ENCODE measurements around the gene NAPG.
"Not testable (repeated sequence)": the region's sequence is repeated elsewhere in the genome, so short reads cannot be mapped to it uniquely, and the experiment has no call there.

NAPG gene

DNA sequence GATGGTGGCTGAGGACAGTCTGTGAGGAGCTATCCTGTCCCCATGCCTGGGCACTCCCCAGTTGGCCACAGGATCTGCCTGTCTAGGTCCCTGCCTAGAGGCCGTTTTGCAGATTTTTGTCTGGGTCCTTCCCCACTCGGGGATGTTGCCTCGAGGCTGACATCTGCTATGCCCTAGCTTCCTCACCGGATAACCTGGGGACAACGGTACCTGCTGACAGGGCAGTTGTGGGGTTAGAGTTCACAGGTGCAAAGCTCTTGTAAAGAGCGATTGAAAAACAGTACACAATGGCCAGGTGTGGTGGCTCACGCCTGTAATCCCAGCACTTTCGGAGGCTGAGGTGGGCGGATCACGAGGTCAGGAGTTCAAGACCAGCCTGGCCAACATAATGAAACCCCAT is 30.4 kb downstream of the NAPG start:
- DNase-seq, result not testable (repeated sequence)

DNA sequence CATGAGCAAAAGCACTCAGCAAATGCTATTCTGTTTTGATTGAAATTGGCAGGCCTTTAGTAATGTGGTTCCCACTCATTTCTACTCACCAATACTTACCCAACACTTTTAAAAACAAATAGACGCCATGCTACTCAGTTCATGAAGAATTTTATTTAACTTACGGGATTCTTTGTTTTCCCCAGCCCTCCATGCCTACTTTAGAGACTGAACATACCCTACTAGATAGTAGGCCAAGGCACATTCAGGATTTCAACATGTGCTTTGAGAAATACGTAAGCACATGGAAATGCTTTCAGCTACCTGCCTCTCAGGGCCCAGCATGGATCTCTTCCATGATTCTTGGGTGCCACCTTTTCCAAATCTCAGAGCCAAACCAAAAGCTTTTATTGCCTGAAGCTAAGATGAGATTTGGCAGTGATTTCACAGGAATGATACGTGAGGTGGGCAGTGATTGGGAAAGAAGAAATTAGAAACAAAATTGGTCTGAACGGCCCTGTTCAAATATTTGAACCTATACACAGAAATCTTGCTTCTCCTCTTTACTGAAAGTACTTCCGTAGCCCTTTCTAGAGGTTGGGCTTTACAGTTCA is 31.4 kb downstream of the NAPG start:
- no peak for DNase-seq

GRCh38 chr18:10558243-10558966 is 32.6 kb downstream of the NAPG start:
- no peak for DNase-seq

- no peak for DNase-seq
These were observed 33.1 kb downstream of the NAPG start for GRCh38 chr18:10558967-10559298.

DNA sequence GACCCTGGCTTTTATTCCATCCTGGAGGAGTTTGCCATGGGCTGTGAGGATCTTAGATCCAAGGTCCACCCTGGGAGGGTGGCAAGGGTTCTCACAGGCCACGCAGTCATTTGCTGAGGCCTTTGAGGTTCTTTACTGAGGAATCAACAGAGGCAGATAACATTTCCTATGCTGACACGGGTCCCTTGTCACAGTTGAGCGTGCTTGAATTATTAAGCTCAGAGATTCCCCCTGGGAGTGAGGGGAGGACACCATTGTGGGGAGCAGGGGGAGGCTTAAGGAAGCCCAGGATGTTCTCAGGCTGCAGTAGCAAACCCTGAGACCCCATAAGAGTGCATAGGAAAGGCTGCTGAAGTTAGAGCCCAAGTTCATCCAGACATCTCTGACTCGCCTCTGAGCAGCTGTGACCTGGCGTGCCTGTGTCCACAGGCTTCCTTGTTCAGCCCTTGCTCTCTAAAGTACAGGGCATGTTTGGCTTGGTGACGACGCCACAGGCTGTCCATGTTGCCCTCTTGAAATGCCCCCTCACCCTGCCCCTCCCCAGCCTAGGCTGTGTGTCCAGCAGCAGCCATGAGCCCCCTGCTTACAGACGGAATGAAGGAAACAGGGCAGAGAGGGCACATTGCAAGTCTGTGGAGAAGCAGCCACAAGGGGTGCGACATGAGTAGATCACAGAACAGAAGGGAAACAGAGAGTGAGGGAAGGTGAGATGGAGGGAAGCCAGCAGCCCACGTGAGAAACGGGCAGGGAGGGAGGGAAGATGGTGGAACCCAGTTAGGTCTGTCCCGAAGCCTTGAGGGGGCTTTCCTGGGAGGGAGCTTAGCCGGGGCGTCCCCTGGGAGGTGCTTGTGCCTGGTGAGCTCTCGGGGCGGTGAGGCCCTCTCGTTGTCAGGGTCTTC is 34.0 kb downstream of the NAPG start:
- DNase-seq, result no peak

GRCh38 chr18:10560452-10561045 is 34.7 kb downstream of the NAPG start:
- DNase-seq, result peak; percentile 49

- DNase-seq, result no peak
These were observed 36.9 kb downstream of the NAPG start for GRCh38 chr18:10562773-10563160.

- no peak for DNase-seq
These were observed 38.1 kb downstream of the NAPG start for GRCh38 chr18:10563886-10564285.

GRCh38 chr18:10564975-10565773 is 39.3 kb downstream of the NAPG start:
- no peak for DNase-seq

GRCh38 chr18:10565835-10566234 is 40.0 kb downstream of the NAPG start:
- no peak for DNase-seq

- DNase-seq, result no peak
These were observed 40.6 kb downstream of the NAPG start for GRCh38 chr18:10566390-10566789.

DNA sequence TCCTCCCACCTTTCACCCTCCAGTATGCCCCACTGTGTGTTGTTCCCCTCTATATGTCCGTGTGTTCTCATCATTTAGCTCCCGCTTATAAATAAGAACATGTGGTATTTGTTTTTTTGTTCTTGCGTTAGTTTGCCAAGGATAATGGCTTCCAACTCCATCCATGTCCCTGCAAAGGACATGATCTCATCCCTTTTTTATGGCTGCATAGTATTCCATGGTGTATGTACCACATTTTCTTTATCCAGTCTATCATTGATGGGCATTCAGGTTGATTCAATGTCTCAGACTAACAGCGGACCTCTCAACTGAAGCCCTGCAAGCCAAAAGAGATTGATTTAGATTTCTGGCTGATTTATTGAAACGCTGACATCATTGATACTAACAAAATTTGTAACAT is 44.1 kb downstream of the NAPG start:
- not testable (repeated sequence) for DNase-seq

- DNase-seq, result no peak
These were observed 44.8 kb downstream of the NAPG start for GRCh38 chr18:10570622-10571021.

DNA sequence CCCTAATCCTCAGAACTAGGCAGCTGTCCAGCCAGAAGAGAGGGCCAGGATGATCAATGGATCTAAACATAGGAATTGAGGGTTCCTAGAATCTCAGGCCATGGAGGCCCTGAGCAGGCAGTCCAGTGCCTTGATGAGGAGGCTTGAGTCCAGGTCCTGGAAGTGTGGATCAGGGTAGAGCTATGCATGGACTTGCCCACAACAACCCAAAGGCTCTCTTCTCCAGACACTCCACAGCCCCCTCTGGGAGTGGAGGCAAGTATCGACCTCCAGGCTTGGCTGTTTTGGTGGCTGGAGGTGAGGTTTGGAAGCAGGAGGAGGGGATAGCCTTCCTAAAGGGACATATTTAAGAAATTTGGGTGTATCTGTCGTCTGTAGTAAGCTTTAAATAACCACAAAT is 45.7 kb downstream of the NAPG start:
- DNase-seq, result no peak

DNA sequence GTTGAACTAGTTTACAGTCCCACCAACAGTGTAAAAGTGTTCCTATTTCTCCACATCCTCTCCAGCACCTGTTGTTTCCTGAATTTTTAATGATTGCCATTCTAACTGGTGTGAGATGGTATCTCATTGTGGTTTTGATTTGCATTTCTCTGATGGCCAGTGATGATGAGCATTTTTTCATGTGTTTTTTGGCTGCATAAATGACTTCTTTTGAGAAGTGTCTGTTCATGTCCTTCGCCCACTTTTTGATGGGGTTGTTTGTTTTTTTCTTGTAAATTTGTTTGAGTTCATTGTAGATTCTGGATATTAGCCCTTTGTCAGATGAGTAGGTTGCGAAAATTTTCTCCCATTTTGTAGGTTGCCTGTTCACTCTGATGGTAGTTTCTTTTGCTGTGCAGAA is 47.4 kb downstream of the NAPG start:
- DNase-seq, result not testable (repeated sequence)

DNA sequence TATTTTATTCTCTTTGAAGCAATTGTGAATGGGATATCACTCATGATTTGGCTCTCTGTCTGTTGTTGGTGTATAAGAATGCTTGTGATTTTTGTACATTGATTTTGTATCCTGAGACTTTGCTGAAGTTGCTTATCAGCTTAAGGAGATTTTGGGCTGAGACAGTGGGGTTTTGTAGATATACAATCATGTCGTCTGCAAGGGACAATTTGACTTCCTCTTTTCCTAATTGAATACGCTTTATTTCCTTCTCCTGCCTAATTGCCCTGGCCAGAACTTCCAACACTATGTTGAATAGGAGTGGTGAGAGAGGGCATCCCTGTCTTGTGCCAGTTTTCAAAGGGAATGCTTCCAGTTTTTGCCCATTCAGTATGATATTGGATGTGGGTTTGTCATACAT is 48.6 kb downstream of the NAPG start:
- DNase-seq, result not testable (repeated sequence)

DNA sequence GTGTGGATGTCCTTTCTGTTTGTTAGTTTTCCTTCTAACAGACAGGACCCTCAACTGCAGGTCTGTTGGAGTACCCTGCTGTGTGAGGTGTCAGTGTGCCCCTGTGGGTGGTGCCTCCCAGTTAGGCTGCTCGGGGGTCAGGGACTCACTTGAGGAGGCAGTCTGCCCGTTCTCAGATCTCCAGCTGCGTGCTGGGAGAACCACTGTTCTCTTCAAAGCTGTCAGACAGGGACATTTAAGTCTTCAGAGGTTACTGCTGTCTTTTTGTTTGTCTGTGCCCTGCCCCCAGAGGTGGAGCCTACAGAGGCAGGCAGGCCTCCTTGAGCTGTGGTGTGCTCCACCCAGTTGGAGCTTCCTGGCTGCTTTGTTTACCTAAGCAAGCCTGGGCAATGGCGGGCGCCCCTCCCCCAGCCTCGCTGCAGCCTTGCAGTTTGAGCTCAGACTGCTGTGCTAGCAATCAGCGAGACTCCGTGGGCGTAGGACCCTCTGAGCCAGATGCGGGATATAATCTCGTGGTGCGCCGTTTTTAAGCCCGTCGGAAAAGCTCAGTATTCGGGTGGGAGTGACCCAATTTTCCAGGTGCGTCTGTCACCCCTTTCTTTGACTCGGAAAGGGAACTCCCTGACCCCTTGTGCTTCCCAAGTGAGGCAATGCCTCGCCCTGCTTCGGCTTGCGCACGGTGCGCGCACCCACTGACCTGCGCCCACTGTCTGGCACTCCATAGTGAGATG is 52.2 kb downstream of the NAPG start:
- not testable (repeated sequence) for DNase-seq

DNA sequence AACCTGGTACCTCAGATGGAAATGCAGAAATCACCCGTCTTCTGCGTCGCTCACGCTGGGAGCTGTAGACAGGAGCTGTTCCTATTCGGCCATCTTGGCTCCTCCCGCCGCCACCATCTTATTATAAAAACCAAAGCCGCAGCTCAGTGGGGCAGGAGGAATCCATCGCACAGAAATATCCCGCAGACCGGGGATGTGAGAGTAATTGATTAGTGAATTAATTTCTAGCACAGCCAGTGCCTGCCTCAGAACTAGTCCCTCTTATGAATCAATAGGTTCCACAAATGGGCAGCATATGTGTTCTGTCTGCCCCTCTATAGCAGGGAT is 52.7 kb downstream of the NAPG start:
- not testable (repeated sequence) for DNase-seq

GRCh38 chr18:10579079-10579867 is 53.4 kb downstream of the NAPG start:
- no peak for DNase-seq

- DNase-seq, result no peak
These were observed 54.4 kb downstream of the NAPG start for GRCh38 chr18:10580215-10580614.

- no peak for DNase-seq
These were observed 59.4 kb downstream of the NAPG start for GRCh38 chr18:10585260-10585659.

All from activated naive CD4-positive, alpha-beta T cell treated with Interleukin-2 at 50 U/mL for 16 hours (primary cell).